CD4-positive, alpha-beta T cell treated with Interleukin-6 at 100 ng/mL for 8 hours (primary cell): ENCODE results near the gene FANCC.

ENCODE experiments used
- DNase-seq: peaks from one replicate; pipeline ENCODE4 v3.0.0-alpha.2; 2020; ENCODE audit warnings: mixed read lengths, low spot score

Gene FANCC

DNA sequence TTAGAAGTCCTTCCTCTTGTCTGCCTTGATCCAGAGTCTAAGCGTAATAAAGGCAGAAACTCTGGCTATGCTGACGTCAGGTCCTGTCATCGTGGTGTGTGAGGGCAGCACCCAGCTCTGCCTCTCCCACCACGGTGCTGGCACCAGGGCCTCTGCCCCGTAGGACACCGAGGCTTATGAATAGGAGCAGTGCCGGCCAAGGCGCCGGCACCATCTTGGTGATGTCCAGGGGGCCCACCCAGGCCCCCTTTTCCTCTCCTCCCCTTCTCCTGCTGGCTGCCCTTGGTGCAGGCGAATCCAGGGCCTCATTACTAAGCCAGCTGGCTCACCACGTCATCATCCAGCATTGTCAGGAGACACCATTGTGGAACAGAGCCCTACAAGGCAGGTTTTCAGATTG, 252.3 kb downstream of the FANCC start:
- DNase-seq: no peak

DNA sequence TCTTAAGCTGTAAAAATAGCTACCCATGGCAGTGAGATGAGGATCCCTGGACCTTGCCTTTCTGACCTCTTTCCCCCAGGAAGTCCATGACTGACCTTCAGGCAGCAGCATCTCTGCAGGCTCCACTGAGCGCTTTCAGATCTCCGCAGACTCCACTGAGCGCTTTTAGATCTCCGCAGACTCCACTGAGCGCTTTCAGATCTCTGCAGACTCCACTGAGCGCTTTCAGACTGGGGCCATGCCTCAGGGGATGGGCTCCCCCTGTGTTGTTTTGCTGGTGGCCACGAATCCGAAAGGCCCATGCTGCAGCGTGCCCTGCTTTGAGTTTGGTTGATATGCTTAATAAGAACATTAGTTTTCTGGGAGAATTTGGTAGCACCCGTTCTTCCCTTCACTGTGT, 254.2 kb downstream of the FANCC start:
- no peak for DNase-seq

DNA sequence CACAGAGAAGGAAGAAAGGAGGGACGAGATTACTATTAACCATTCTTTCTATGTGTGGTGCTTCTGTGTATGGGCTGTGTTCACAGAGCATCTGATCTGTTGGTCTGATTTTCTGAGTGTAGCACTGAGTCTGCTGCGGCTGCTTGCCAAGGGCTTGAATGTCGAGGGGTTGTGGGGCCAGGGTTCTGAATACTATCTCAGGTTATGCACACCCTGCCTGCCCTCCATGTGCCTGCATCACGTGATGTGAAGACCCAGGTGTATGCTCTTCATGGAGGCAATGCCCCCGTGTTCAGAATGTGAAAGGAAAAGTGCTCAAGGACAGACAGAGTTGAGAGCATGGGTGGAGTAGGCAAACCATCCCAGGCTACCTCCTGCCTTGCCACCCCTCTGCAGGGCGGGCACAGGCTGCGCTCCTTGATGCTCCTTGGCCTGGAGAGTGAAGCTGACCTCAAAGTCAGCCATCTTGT, 254.9 kb downstream of the FANCC start:
- DNase-seq: no peak

DNA sequence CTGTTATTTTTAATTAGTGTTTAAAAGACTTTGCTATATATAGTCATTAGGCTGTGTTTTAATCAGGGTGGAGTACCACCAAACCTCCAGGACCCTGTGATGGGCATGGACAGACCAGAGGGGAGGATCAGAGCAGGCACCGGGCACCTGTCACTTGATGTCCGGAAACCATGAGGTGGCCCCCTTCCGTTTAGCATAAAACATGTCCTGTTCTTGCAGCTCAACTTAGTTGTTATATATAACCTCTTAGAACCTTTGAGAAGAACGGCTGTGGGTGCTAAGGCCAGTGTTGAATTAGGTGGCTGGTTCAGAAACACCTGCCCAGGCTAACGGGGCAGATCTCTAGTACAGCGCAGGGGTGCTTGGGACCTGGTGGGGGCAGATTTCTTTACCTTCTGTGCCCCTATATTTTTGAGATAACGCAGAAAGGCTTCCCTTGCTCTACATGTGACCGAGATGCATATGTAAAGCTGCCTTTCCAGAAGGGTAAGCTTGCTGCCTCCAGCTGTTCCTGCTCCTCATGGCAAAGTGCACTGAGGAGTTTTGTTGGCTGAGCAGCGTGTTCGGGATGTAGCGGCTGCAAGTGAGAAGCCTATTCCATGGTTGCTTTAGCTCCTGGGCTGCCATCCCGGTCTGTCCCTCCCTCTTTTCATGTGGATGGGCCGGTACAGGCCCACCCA, 255.5 kb downstream of the FANCC start:
- no peak for DNase-seq

DNA sequence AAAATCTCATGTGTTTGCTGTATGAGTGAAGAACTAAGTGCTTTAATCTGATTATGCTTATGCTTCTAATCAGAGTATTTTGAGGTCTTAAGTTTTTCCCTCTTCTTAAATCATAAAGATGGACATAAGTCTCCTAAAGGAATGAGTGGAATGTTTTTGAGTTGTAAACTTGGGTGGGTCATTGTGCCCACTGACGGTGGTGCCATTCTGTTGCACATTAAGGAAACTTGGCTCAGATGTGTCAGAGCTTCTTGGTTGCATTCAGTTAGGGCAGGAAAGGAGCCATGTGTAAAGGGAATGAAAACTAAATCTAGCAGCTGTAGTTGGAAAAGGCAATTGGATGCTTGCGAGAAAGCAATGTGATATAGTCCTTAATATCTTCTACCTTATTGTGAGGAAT, 256.6 kb downstream of the FANCC start:
- DNase-seq: no peak

DNA sequence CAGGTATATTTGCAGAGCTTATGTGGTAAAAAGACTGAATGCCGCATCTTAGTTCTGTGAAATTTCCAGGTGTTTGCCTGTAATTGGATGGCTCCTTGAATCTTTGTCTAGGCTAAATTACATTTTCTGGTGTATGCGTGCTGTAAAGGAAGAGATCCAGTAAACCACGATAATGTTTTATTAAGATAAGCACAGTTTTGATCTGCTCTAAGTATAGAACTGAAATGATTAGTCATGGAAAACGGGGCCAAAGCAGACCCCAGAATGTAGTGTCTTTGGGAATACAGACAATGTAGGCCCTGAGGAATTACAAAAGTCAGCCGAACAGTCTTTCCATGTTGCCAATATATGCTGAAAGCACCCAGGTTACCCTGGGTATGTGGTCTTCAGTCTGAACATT, 257.3 kb downstream of the FANCC start:
- no peak for DNase-seq

DNA sequence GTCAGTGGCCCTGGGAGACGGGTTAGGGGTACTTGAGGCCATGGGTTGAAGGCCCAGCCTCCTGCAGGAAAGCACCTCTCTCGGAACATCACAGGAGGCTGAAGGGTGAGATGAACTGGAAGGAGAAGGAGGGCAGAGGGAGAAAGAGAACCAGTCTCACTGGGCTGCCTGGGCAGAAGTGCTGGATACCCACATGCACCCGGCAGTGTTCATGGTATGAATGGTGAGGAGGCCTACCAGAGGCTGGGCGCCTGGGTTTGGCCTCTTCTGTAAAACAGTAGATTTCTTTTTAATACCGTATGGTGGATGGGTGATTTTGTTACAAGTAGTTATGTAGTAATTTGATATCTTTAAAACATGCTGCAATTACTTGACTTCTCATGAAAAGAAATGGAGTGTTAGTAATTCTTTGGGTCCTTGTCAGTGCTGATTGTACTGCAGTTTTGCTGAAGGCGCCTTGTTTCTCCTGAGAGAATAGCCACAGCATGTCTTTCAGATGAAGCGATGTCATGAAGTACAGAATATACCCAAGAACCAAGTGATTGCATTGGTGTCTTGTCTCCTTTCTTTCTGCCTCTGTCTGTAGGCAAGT, 258.6 kb downstream of the FANCC start:
- DNase-seq: no peak

DNA sequence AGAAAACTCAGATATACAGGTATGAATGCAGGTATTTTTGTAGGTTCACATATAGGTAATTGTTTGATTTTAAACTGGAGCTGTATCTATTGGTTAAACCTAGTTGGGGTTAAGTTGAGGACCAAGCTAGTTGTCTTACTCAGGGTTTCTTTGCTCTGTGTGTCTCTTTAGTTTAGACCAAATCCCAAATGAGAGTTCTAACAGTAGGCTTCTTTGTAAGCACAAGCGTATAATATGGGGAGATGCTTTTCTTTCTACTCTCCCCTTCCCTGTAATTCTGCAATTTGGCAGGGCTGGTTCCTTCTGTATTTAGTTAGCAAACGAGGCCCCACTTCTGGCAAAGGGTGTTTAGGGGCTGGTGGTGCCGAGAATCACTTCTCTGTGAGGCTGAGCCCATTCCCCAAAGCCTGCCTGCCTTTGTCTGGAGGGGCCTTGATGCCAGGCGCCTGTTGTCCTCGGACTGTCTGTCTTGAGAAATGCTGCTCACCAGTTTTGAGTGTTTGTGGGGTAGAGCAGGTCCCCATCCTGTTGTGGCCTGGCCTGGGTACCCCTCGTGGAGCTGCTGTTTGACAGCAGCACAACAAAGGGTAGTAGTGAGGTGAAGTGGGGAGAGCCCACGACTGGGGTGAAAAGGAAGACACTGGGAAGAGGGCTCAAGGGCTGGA, 259.3 kb downstream of the FANCC start:
- no peak for DNase-seq

DNA sequence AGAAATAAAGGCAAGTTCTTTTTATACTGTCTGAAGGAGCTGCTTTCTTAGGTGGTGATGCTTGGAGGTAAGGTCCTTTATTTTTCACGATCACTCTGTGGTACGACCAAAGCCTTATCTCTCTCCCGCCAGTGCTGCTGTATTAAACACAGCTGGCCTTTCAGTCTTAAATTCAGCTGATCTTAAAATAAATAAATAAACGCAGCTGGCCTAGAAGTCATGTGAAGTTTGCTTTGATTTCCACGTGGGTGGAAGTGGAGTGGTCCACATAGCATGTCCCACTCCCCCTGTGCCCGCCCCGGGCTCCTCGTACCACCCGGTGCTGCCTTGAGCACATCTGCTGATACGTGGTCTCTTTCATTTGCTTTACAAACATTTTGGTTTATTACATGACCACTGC, 260.4 kb downstream of the FANCC start:
- DNase-seq: no peak

DNA sequence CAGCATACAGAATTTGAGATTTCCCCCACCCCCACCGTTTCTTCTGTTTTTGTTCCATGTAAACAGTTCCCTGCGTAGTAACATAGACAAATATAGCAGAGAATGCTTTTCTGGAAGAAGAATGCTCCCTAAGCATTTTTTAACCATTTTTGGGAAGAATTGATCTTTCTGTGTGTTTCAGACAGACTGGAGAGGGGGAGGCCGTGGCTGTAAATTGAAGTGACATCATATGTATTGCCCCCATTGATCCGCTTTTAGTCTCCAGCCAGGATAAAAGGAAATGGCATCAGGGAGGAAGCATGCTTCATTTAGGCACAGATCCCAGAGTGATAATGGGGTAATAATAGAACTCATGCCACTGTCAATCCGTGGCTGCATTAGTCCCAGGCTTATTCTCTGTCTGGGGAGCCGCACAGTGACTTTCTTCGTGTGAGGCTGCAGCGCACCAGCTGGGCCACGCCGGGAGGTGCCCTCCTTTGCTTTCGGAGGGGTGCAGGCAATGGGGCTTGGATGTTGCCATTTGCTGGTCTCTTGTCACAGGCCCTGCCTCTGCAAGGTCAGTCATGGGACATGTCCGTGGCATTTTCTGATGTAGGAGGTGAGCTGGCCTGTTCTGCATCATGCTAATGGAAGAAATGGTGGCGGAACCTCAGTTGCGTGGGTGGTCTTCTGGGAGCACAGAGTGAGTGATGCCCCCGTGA, 261.5 kb downstream of the FANCC start:
- no peak for DNase-seq

DNA sequence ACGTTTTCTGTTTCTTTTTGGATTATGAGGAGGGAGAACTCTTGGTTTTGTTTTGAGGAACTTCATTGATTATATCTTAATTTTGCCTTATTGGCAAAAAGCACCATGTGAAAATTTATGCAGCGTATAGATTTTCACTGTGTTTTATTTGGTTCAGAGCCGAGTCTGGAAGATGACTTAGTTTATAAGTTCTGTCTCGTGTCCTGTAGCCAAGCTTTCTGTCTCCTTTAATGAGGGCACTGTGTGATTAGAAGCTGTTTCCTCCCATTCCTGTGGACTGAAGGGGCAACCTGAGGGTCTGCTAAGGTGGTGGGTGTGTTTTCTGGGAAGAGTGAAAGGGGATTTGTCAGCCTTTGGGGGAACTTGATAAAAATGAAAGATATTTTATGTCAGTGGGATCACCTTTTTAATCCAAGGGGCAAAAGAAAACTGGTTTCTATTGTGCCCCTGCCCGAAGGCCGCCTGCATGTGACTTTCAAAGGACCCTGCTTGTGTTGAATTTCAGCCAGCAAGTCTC, 262.1 kb downstream of the FANCC start:
- DNase-seq: no peak

DNA sequence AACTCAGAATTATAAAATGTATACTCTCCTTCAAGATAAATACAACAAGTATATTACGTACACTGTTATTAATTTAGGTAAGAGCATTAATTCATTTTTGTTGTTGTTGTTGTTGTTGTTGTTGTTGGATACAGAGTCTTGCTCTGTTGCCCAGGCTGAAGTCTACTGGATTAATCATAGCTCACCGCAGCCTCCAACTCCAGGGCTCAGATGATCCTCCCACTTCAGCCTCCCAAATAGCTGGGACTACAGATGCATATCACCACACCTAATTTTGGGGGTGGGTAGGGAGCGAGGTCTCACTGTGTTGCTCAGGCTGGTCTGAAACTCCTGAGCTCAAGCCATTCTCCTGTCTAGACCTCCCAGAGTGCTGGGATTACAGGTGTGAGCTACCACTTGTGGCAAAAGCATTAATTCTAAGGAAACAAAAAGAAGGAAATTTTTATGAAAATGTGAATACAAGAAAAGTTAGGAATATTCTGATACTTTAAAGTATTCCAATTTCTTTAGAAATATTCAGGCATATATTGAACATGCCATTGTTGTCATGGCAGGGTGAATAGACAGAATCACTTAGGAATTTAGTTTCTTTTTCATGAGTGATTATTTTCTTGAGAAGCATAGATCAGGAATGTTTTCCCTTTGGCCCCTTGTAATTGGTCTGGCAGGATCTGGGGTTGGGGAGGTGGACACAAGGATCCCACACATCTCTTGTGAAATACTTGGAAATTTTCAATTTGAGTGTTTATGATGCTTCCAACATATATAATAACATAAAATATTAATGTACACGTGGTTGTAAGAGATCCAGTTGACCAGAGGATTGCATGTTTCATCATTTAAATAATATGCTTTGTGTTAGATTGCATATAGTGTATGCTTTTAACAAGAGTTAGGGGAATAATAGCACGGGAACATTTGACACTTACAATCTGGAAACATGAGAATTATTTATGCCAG, 263.6 kb downstream of the FANCC start:
- DNase-seq: no peak

DNA sequence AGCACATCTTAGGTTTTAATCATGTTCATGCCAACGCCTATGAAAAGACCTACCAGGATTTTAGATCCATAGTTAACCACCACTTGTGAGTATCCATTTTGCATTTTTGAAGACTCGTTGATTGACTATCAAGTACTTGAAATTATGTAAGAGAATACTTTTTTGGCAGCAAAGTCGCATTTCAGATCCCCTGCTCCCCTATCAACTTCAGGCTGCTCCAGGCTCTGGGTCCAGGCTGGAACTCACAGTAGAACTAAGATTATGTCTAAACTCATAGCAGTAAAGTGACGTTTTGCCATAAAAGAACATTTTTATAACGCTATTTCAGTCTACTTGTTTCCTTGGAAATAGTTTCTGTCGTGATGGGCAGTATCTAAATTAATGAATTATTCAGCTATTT, 267.7 kb downstream of the FANCC start:
- DNase-seq: no peak
